ENCODE measurements around the gene NGRN.

Gene NGRN

DNA sequence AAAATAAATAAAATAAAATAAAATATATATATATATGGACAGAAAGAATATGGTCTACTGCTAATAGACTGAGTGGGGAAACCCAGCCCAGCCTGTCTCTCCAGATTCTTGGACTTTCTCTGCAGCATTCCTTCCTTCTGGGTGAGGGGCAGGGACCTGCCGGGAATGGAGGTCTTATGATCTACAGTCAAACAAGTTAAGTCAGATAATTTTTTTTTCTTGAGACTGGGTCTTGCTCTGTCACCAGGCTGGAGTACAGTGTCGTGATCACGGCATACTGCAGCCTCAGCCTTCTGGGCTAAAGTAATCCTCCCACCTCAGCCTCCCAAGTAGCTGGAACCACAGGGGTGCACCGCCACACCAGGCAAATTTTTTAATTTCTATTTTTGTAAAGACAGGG is 53.1 kb downstream of the NGRN start:
- TF ChIP-seq, protein P1, sequence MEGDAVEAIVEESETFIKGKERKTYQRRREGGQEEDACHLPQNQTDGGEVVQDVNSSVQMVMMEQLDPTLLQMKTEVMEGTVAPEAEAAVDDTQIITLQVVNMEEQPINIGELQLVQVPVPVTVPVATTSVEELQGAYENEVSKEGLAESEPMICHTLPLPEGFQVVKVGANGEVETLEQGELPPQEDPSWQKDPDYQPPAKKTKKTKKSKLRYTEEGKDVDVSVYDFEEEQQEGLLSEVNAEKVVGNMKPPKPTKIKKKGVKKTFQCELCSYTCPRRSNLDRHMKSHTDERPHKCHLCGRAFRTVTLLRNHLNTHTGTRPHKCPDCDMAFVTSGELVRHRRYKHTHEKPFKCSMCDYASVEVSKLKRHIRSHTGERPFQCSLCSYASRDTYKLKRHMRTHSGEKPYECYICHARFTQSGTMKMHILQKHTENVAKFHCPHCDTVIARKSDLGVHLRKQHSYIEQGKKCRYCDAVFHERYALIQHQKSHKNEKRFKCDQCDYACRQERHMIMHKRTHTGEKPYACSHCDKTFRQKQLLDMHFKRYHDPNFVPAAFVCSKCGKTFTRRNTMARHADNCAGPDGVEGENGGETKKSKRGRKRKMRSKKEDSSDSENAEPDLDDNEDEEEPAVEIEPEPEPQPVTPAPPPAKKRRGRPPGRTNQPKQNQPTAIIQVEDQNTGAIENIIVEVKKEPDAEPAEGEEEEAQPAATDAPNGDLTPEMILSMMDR (IDR thresholded peaks at IDR 0.05; ENCODE audit: control insufficient read depth, insufficient read depth, low read depth, low read length, missing control alignments): no peak
- DNase-seq (ENCODE audit: low read depth): no peak
- H3K4me3 ChIP-seq (ENCODE audit: control insufficient read depth, low read depth, low read length): no peak overlapping the region

DNA sequence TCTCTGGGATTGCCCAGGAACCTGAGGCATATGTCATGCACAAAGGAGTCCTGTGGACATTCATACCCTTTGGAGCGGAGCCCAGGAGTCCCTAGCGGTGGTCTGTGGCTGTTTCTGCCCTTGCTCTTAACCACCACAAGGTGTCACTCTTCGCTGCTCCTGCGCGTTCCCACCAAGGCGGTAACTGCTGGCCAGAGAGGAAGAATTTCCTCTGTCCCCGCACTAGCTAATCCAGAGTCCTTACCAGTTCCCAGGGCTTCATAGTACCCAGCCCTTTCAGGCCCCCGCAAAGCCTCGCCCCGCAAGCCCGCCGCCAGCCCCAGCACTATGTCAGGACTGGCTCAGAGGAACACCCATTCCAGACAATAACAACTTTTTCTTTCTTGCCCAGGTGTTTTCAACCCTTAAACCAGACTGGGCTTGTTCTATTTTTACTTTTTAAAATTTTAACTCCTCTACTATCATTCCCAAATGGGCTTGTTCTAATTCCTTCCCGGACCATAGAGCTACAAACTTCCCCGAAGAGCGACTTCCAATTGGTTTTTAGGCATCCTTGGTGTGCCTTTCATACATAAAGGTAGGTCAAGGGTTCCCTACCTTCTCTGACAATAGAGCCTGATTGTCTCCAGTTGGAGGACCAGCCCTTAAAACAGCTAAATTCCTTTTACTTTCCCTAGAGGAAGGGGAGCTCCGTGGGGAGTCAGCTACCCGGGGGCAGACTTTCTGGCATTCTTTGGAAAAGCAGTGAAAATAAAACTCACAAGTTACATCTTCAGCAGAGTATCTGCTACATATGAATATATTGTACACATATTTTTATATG is 54.8 kb downstream of the NGRN start:
- DNase-seq (ENCODE audit: low read depth): peak; percentile 66
- TF ChIP-seq, protein P1 (IDR thresholded peaks at IDR 0.05; ENCODE audit: control insufficient read depth, insufficient read depth, low read depth, low read length, missing control alignments): peak; percentile 99
- H3K4me3 ChIP-seq (ENCODE audit: control insufficient read depth, low read depth, low read length): no peak overlapping the region

DNA sequence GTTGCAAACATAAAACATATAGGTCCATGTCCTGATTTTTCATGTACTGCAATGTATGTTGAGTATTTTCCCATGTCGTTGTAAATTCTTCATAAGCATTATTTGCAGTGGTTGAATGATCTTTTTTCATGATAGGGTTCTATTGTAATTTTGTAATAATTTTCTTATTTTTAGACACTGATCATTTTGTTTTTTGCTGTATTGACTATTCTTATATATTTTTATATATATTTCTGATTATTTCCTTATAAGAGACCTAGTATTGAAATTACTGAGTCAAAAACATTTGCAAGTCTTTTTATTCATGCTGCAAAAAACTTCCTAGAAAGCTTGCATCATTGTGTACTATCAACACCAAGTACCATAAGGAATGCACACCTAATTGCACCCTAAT is 55.4 kb downstream of the NGRN start:
- no peak for DNase-seq (ENCODE audit: low read depth)
- TF ChIP-seq, protein P1 (IDR thresholded peaks at IDR 0.05; ENCODE audit: control insufficient read depth, insufficient read depth, low read depth, low read length, missing control alignments): no peak
- no peak overlapping the region for H3K4me3 ChIP-seq (ENCODE audit: control insufficient read depth, low read depth, low read length)

Measured in AG09309 (cell line).